Nephron (organoid): ENCODE data around the gene COG1.

Source experiments
- H3K27ac Mint-ChIP-seq, 3 experiments: 2 replicates each; pipeline ENCODE4 v1.8.0; 2020; ENCODE audit warnings: mixed read lengths in 3 of 3, mild to moderate bottlenecking in 2 of 3, moderate library complexity in 1 of 3
- H3K27me3 Mint-ChIP-seq: 2 replicates; pipeline ENCODE4 v1.8.0; 2021; ENCODE audit warnings: low read depth, mild to moderate bottlenecking, moderate library complexity, mixed read lengths
- H3K36me3 Mint-ChIP-seq: 2 replicates; pipeline ENCODE4 v1.8.0; 2020; ENCODE audit warnings: low read depth, mixed read lengths
- H3K4me1 Mint-ChIP-seq: 2 replicates; pipeline ENCODE4 v1.8.0; 2020; ENCODE audit warnings: mixed read lengths
- H3K4me3 Mint-ChIP-seq, 3 experiments: 2 replicates each; pipeline ENCODE4 v1.8.0; 2020; ENCODE audit warnings: mild to moderate bottlenecking in 3 of 3, mixed read lengths in 3 of 3, moderate library complexity in 2 of 3
- H3K9me3 Mint-ChIP-seq: 2 replicates; pipeline ENCODE4 v1.8.0; 2020; ENCODE audit warnings: mixed read lengths
- TF ChIP-seq, protein P1 (sequence below), 3 experiments: fragments of 200-600 bp; sonication (generic); IDR thresholded peaks; one replicate each; pipeline ENCODE4 v1.5.0; 2021; ENCODE audit warnings: antibody characterized with exemption in 3 of 3; ENCODE audit not compliant: unreplicated experiment in 3 of 3

COG1 gene

DNA sequence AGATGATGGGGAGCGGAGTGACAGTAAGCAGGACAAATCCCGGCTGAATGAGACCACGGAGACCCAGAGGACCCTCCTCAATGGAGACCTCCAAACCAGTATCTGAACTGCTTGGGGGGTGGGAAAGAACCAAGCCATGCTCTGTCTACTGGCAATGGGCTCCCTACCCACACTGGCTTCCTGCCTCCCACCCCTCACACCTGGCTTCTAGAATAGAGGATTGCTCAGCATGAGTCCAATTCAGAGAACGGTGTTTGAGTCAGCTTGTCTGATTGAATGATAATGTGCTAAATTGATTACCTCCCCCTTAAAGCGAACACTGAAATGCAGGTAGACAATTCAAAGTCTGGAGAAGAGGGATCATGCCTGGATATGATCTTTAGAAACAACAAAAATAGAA, 22.5 kb upstream of the COG1 start:
- Mint-ChIP-seq H3K4me3 (no peak overlapping the region), H3K27me3 (peaks cover 48% of the 10 kb centered on the region), H3K27ac (no peak overlapping the region), H3K36me3 (peaks cover 12% of the 10 kb centered on the region), H3K4me1 (peaks cover 13% of the 10 kb centered on the region), H3K9me3 (no peaks in the 10 kb centered on the region)
- TF ChIP-seq, protein P1, sequence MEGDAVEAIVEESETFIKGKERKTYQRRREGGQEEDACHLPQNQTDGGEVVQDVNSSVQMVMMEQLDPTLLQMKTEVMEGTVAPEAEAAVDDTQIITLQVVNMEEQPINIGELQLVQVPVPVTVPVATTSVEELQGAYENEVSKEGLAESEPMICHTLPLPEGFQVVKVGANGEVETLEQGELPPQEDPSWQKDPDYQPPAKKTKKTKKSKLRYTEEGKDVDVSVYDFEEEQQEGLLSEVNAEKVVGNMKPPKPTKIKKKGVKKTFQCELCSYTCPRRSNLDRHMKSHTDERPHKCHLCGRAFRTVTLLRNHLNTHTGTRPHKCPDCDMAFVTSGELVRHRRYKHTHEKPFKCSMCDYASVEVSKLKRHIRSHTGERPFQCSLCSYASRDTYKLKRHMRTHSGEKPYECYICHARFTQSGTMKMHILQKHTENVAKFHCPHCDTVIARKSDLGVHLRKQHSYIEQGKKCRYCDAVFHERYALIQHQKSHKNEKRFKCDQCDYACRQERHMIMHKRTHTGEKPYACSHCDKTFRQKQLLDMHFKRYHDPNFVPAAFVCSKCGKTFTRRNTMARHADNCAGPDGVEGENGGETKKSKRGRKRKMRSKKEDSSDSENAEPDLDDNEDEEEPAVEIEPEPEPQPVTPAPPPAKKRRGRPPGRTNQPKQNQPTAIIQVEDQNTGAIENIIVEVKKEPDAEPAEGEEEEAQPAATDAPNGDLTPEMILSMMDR (IDR thresholded peaks at IDR 0.05; ENCODE audit: unreplicated experiment in 3 of 3), result no peak

- Mint-ChIP-seq H3K4me3 (no peak overlapping the region), H3K36me3 (peaks cover 12% of the 10 kb centered on the region), H3K27me3 (peaks cover 32% of the 10 kb centered on the region), H3K27ac (no peak overlapping the region), H3K9me3 (no peaks in the 10 kb centered on the region), H3K4me1 (peaks cover 3% of the 10 kb centered on the region)
- TF ChIP-seq, protein P1 (IDR thresholded peaks at IDR 0.05; ENCODE audit: unreplicated experiment in 3 of 3), result no peak
Measured at GRCh38 chr17:73172252-73172651, 20.6 kb upstream of the COG1 start.

- H3K36me3 Mint-ChIP-seq, result peaks cover 7% of the 10 kb centered on the region
- no peak overlapping the region for H3K27ac Mint-ChIP-seq
- TF ChIP-seq, protein P1 (IDR thresholded peaks at IDR 0.05; ENCODE audit: unreplicated experiment in 3 of 3), result no peak
- peaks cover 18% of the 10 kb centered on the region for H3K27me3 Mint-ChIP-seq
- H3K4me1 Mint-ChIP-seq, result peaks cover 4% of the 10 kb centered on the region
- H3K9me3 Mint-ChIP-seq, result no peaks in the 10 kb centered on the region
- H3K4me3 Mint-ChIP-seq, result no peak overlapping the region
Measured at GRCh38 chr17:73174126-73174525, 18.7 kb upstream of the COG1 start.

GRCh38 chr17:73175962-73176565, 16.8 kb upstream of the COG1 start:
- TF ChIP-seq, protein P1 (IDR thresholded peaks at IDR 0.05; ENCODE audit: unreplicated experiment in 3 of 3), result no peak
- H3K36me3 Mint-ChIP-seq, result peaks cover 1% of the 10 kb centered on the region
- H3K4me1 Mint-ChIP-seq, result peaks cover 4% of the 10 kb centered on the region
- no peak overlapping the region for H3K4me3 Mint-ChIP-seq
- peaks cover 12% of the 10 kb centered on the region for H3K27me3 Mint-ChIP-seq
- H3K9me3 Mint-ChIP-seq, result no peaks in the 10 kb centered on the region
- no peak overlapping the region for H3K27ac Mint-ChIP-seq

GRCh38 chr17:73179387-73179786, 13.5 kb upstream of the COG1 start:
- TF ChIP-seq, protein P1 (IDR thresholded peaks at IDR 0.05; ENCODE audit: unreplicated experiment in 3 of 3), result no peak
- H3K27ac Mint-ChIP-seq, result peak overlapping the region in 1 of 3 experiments; percentile 79
- peaks cover 12% of the 10 kb centered on the region for H3K27me3 Mint-ChIP-seq
- H3K9me3 Mint-ChIP-seq, result no peaks in the 10 kb centered on the region
- H3K4me3 Mint-ChIP-seq, result no peak overlapping the region
- peaks cover 10% of the 10 kb centered on the region for H3K4me1 Mint-ChIP-seq
- H3K36me3 Mint-ChIP-seq, result no peaks in the 10 kb centered on the region

DNA sequence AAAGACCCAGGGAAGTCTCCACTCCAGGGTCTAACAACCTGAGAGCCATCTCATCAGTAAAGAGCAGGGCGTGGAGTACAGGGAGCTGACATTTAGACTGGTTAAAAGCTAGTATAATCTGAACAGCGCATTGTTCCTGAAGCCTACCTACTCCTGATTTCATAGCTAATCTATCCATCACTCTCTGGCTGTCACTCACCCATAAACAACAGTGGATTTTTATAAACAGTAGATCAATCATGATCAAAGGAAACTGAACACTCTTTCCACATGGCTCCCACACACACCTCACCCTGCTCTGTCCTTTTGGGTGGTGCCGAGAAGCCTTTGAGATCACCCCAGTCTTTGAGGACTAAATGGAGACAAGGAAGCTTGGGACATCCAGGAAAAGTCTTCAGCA, 13.0 kb upstream of the COG1 start:
- Mint-ChIP-seq H3K27me3 (peaks cover 12% of the 10 kb centered on the region), H3K4me1 (peaks cover 10% of the 10 kb centered on the region), H3K4me3 (no peak overlapping the region), H3K36me3 (no peaks in the 10 kb centered on the region), H3K9me3 (no peaks in the 10 kb centered on the region), H3K27ac (peak overlapping the region in 1 of 3 experiments; percentile 79)
- TF ChIP-seq, protein P1 (IDR thresholded peaks at IDR 0.05; ENCODE audit: unreplicated experiment in 3 of 3), result no peak
